HuH-7 (cell line): ENCODE measurements around the gene XYLT1.

Experiments
- DNase-seq: peaks from one replicate; pipeline ENCODE4 v3.0.0; 2011; ENCODE audit warnings: low spot score

The XYLT1 gene

GRCh38 chr16:17228048-17228707 is 242.6 kb downstream of the XYLT1 start:
- no peak for DNase-seq

DNA sequence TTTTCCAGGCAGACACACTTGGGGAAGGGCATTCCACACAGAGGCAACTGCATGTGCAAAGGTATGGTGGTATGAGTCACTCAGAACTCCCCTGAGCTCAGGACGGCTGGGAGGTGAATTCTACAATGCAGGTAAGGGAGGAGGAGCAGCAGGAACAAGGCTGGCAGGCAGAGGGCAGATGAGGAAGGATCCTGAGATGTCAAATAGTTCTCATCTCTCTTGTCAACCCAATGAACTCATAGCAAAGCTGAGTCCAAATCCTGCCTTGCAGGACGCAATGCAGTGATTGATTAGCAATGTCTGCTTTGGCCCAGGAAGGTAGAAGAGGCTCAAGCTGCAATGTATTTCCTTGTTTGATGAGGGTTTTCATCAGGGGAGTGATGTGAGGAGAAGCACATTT is 243.5 kb downstream of the XYLT1 start:
- DNase-seq: no peak

- no peak for DNase-seq
These were observed 245.2 kb downstream of the XYLT1 start for GRCh38 chr16:17225541-17225940.

DNA sequence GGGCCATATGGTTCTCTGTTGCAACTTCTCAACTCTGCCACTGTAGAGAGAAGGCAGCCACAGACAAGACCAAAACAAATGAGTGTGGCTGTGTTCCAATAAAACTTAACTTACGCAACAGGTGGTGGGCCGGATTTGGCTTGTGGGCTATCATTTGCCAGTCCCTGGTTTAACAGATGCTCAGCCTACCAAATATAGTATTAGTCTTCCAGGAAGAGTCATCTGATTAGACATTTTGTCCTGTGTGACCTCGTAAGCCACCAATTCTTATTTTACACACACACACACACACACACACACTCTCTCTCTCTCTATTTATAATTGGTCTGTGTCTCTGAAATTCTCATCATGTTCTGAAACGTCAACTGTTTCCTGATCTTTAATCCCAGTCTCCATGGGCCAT is 245.9 kb downstream of the XYLT1 start:
- DNase-seq: no peak

GRCh38 chr16:17224350-17224749 is 246.4 kb downstream of the XYLT1 start:
- DNase-seq: no peak

- DNase-seq: no peak
These were observed 247.2 kb downstream of the XYLT1 start for GRCh38 chr16:17223576-17223975.

- DNase-seq: no peak
These were observed 247.8 kb downstream of the XYLT1 start for GRCh38 chr16:17222871-17223401.

DNA sequence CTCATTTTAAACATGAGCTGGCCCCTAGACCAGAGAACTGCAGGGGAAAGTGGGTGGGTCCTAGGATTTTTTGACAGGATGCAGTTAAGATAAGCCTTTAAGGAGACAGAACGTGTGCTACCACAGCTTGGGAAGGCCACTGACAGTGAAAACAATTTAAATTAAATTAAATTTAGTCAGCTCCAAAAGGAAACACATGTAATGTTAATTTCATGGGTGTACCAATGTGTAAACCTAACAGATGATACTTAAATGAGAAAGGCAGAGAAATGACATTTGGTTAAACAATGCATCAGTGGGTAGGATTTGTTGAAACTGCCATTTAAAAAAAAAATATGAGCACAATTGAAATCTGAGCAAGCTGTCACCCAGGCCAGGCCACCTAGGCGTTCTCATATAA is 250.8 kb downstream of the XYLT1 start:
- no peak for DNase-seq

GRCh38 chr16:17215936-17216335 is 254.8 kb downstream of the XYLT1 start:
- no peak for DNase-seq

DNA sequence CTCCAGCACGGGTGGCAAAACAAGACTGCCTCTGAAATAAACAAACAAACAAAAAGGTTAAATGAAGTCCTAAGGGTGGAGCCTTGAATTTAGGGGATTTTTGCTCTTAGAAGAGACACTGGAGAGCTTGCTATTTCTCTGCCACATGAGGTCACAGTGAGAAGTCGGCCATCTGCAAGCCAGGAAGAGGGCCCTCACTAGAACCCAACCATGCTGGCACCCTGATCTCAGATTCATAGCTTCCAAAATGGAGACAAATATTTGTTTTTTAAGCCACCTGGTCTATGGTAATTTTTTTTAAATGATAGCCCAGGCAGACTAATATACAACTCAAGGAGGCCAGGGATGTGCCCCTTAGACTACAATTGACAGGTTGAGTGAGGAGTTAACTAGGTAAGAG is 255.5 kb downstream of the XYLT1 start:
- DNase-seq: no peak

DNA sequence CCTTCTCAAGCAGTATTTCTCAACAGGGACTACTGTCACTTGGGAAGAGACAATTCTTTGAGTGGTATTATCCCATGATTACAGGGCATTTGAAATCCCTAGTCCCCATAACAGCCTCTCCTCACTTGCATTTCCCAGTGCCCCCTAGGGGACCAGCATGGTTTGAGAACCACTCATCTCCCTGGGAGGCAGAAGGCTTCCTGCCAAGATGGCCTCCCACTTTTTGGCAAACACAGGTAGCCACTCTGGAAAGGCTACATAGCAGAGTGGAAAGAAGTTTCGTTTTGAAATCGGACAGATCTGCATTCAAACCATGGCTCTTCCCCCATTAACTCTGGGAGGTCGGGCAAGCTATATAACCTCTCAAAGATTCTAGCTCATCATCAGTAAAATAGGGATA is 256.8 kb downstream of the XYLT1 start:
- DNase-seq: no peak

DNA sequence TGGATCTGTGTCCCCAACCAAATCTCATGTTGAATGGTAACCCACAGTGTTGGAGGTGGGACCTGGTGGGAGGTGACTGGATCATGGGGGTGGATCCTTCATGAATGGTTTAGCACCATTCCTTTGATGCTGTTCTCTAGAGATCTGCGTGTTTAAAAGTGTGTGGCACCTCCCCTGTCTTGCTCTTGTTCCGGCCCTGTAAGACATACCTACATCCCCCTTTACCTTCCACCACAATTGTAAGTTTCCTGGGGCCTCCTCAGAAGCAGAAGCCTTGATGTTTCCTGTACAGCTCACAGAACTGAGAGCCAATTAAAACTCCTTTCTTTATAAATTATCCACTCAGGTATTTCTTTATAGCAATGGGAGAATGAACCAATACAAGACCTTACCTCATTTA is 257.7 kb downstream of the XYLT1 start:
- no peak for DNase-seq

DNA sequence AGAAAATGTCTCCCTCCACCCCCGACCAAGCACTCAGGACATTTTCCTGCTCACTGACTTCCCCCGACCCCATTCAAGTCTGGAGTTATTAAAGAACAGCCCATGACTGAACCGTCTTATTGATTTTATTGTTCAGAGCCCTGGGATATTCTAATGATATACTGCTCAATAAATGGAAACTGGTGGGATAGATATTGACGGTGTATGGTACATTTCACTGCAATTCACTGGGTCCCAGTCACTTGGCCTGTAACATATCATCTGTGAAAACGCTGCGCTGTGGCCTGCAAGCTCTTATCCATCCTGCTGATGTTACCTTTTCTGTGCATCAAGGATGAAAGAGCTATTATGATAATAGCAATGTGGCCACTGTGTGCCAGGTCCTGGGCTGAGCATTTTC is 258.2 kb downstream of the XYLT1 start:
- DNase-seq: no peak

DNA sequence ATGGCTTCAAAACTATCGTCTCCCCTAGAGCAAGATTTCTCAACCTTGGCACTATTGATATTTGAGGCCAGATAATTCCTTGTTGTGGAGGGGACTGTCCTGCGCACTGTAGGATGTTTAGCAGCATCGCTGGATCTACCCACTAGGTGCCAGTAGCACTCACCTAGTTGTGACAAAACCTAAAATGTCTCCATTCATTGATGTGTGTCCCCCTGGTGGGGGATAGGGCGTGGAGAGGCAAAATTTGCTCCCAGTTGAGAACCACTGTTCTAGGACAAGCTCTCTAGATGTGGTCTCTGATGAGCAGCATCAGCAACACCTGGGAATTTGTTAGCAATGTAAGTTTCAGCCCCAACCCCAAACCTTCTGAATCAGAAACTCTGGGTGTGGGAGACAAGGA is 259.0 kb downstream of the XYLT1 start:
- no peak for DNase-seq

DNA sequence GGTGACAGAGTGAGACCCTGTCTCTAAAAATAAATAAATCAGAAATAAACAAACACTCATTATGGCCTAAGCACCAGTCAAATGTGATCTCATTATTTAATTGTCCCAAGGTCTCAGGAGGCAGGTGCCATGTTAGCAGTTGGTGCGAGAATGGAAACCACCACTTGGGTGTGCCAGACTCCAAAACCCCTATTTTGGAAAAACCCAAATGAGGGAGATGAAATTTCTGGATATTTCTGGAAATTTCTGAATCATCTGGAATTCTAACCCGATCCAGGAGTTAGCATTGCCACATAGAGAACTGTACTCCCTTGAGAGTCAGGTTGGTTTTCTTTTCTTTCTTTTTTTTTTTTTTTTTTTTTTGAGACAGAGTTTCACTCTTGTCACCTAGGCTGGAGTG is 264.0 kb downstream of the XYLT1 start:
- no peak for DNase-seq

GRCh38 chr16:17205279-17206211 is 265.2 kb downstream of the XYLT1 start:
- DNase-seq: no peak

GRCh38 chr16:17204644-17205043 is 266.1 kb downstream of the XYLT1 start:
- no peak for DNase-seq

DNA sequence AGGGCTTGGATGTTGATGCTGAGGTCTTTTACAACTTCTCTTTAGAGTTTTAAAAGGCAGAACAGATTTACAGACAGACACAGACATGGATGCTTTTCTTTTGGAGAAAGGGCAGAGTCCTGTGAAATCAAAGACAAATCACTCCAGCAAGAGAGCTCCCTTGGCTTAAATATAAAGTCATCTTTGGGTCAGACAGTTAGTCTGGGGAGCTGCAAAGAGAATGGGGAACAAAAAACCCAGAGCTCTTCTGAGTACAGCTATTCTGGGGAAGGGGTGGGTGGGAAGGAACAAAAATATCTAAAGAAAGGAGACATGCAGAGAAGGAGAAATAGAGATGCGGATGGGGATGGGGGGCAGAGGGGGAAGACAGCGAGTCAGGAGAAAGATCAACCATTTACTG is 266.6 kb downstream of the XYLT1 start:
- no peak for DNase-seq

DNA sequence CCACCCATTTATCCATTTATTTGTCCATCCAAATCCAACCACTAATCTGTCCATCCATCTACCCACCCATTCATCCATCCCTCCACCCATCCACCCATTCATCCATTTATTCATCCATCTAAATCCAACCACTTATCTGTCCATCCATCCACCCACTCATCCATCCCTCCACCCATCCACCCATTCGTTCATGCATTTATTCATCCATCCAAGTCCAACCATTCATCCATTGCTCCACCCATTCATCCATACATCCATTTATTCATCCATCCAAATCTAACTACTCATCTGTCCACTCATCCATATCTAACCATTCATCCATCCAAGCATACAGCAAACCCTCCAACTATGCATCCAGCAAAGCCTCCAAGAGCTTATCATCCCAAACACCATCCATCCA is 267.3 kb downstream of the XYLT1 start:
- DNase-seq: no peak

DNA sequence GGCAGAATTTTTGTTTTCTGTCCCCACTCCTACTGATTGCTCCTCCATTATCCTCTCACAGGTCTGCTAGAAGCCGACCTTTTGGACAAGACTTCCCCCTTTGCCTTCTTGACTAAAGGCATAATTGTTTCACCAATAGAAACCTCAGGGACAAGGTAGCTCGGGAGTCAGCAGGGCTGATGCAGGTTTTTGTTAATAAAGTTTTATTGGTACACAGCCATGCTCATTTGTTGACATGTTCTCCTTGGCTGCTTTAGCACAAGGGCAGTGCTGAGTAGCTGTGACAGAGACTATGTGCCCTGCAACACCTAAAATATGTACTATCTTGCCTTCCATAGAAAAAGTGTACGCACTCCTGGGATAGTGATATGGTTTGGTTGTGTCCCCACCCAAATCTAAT is 271.6 kb downstream of the XYLT1 start:
- DNase-seq: no peak

DNA sequence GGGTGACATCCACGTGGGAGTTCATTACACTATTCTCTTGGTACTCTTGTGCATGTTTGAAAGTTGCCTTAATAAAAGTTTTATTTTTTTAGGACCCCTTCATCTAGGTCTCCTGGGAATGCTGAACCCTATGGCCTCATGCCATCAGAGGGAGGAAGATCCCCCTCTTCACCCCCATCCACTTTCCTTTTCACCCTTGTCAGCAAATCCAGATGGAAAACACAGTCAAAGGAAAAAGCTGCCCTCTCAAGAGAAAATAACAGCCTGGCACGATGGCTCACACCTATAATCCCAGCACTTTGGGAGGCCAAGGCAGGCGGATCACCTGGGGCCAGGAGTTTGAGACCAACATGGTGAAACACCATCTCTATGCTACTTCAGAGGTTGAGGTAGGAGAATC is 274.2 kb downstream of the XYLT1 start:
- no peak for DNase-seq

GRCh38 chr16:17194190-17194780 is 276.5 kb downstream of the XYLT1 start:
- DNase-seq: peak; percentile 41

GRCh38 chr16:17193566-17194100 is 277.1 kb downstream of the XYLT1 start:
- no peak for DNase-seq
